ENCODE data around the gene CENATAC.
"Not testable (repeated sequence)": the region's sequence is repeated elsewhere in the genome, so short reads cannot be mapped to it uniquely, and the experiment has no call there.

CENATAC gene

GRCh38 chr11:119027561-119028345 lies 29.8 kb downstream of the CENATAC start:
- DNase-seq = no peak

- DNase-seq = no peak
Measured at GRCh38 chr11:119028346-119029068, 30.6 kb downstream of the CENATAC start.

- no peak for DNase-seq
Measured at GRCh38 chr11:119029069-119029339, 31.1 kb downstream of the CENATAC start.

- DNase-seq = no peak
Measured at GRCh38 chr11:119029340-119030028, 31.5 kb downstream of the CENATAC start.

GRCh38 chr11:119030029-119030328 lies 32.0 kb downstream of the CENATAC start:
- no peak for DNase-seq

- peak; percentile 92 to 96 for DNase-seq
Measured at GRCh38 chr11:119030329-119031047, 32.5 kb downstream of the CENATAC start, which contains the start of gene SLC37A4. SLC37A4 (minus strand) TSS chr11:119030877.

- DNase-seq = no peak
Measured at GRCh38 chr11:119031912-119032280, 34.0 kb downstream of the CENATAC start.

GRCh38 chr11:119033421-119033820 lies 35.5 kb downstream of the CENATAC start:
- DNase-seq = not testable (repeated sequence)

GRCh38 chr11:119034813-119035212 lies 36.9 kb downstream of the CENATAC start:
- DNase-seq = no peak

- no peak for DNase-seq
Measured at GRCh38 chr11:119038884-119039283, 40.9 kb downstream of the CENATAC start.

GRCh38 chr11:119039471-119039870 lies 41.5 kb downstream of the CENATAC start:
- DNase-seq = not testable (repeated sequence)

- DNase-seq = no peak
Measured at GRCh38 chr11:119041821-119042514, 44.0 kb downstream of the CENATAC start.

GRCh38 chr11:119042927-119043326 lies 45.0 kb downstream of the CENATAC start:
- DNase-seq = no peak

GRCh38 chr11:119044708-119045107 lies 46.8 kb downstream of the CENATAC start:
- no peak for DNase-seq

GRCh38 chr11:119046489-119046888 lies 48.6 kb downstream of the CENATAC start:
- DNase-seq = no peak

- DNase-seq = no peak
Measured at GRCh38 chr11:119047205-119047604, 49.3 kb downstream of the CENATAC start.

- DNase-seq = no peak
Measured at GRCh38 chr11:119048644-119049043, 50.7 kb downstream of the CENATAC start.

GRCh38 chr11:119049081-119049480 lies 51.1 kb downstream of the CENATAC start:
- no peak for DNase-seq

- no peak for DNase-seq
Measured at GRCh38 chr11:119051440-119052162, 53.7 kb downstream of the CENATAC start.

- no peak for DNase-seq
Measured at GRCh38 chr11:119052163-119052814, 54.4 kb downstream of the CENATAC start.

- DNase-seq = no peak
Measured at GRCh38 chr11:119054418-119054817, 56.5 kb downstream of the CENATAC start.

- no peak for DNase-seq
Measured at GRCh38 chr11:119055901-119056300, 58.0 kb downstream of the CENATAC start.
